ENCODE measurements around the gene CCDC15.
"Not testable (repeated sequence)": the region's sequence is repeated elsewhere in the genome, so short reads cannot be mapped to it uniquely, and the experiment has no call there.

The CCDC15 gene

GRCh38 chr11:125001849-125002248 is 47.8 kb downstream of the CCDC15 start:
- H3K27ac ChIP-seq: no peak overlapping the region
- TF ChIP-seq CTCF (conservative IDR thresholded peaks at IDR 0.05): no peak

- no peak overlapping the region for H3K27ac ChIP-seq
- no peak for TF ChIP-seq CTCF (conservative IDR thresholded peaks at IDR 0.05)
Measured at GRCh38 chr11:125005491-125005890, 51.5 kb downstream of the CCDC15 start.

GRCh38 chr11:125016413-125016812 is 62.4 kb downstream of the CCDC15 start:
- H3K27ac ChIP-seq: peak overlapping the region; percentile 43

GRCh38 chr11:125020342-125020741 is 66.3 kb downstream of the CCDC15 start:
- TF ChIP-seq CTCF (conservative IDR thresholded peaks at IDR 0.05): no peak
- H3K27ac ChIP-seq: peak overlapping the region; percentile 70

More at GRCh38 chr11:125016413-125016812, 62.4 kb downstream of the CCDC15 start:
- no peak for TF ChIP-seq CTCF (conservative IDR thresholded peaks at IDR 0.05)

- no peak overlapping the region for H3K27ac ChIP-seq
- no peak for TF ChIP-seq CTCF (conservative IDR thresholded peaks at IDR 0.05)
Measured at GRCh38 chr11:125022551-125022950, 68.5 kb downstream of the CCDC15 start.

GRCh38 chr11:125025968-125026367 is 72.0 kb downstream of the CCDC15 start:
- H3K27ac ChIP-seq: no peak overlapping the region
- TF ChIP-seq CTCF (conservative IDR thresholded peaks at IDR 0.05): no peak

GRCh38 chr11:125029431-125029830 is 75.4 kb downstream of the CCDC15 start:
- not testable (repeated sequence) for H3K27ac ChIP-seq

- no peak for TF ChIP-seq CTCF (conservative IDR thresholded peaks at IDR 0.05)
- peak overlapping the region; percentile 41 for H3K27ac ChIP-seq
Measured at GRCh38 chr11:125036933-125037332, 82.9 kb downstream of the CCDC15 start.

Measured in VCaP (cell line).